Naive thymus-derived CD4-positive, alpha-beta T cell (primary cell): ENCODE results near the gene SLC16A8. TPM values are rescaled to one million over a fixed set of nuclear protein-coding genes. Genes with fewer than 3 reads are reported as not detected.

ENCODE experiments used
- ATAC-seq: fragments of 150-1000 bp; cut with Tn5 transposase; 2 replicates; pipeline ENCODE4 v1.10.0; 2021; ENCODE audit warnings: mild to moderate bottlenecking, moderate library complexity
- CTCF ChIA-PET: fragments of 350-600 bp; sonication (Branson Sonifier 250); formaldehyde crosslinking; loops from one replicate; lab custom pipeline; 2021; ENCODE audit warnings: antibody characterized with exemption; lab: Charles Lee
- POLR2A ChIA-PET: fragments of 350-600 bp; sonication (Branson Sonifier 250); formaldehyde crosslinking; loops from one replicate; lab custom pipeline; 2021; ENCODE audit warnings: antibody characterized with exemption, inconsistent platforms; lab: Charles Lee
- DNase-seq, 9 donors: peaks; one replicate each; pipeline versions ENCODE4 v3.0.0 to v3.0.0-alpha.2; 2020 to 2022; ENCODE audit warnings: mixed read lengths in 1 of 9
- H3K27ac ChIP-seq: one replicate; pipeline ENCODE4 v1.7.0; 2013; ENCODE audit warnings: mild to moderate bottlenecking, low read depth, low read length, moderate library complexity
- H3K27me3 ChIP-seq, 2 donors: one replicate each; pipeline ENCODE4 v1.7.0; 2013; ENCODE audit warnings: low read length in 2 of 2, mild to moderate bottlenecking in 2 of 2, moderate library complexity in 2 of 2; ENCODE audit not compliant: control insufficient read depth in 2 of 2, insufficient read depth in 2 of 2
- H3K36me3 ChIP-seq, 3 experiments: 1 replicate in 2 of 3; 2 replicates in 1 of 3; pipeline ENCODE4 v1.7.0; 2013; ENCODE audit warnings: low read length in 3 of 3, mild to moderate bottlenecking in 3 of 3, moderate library complexity in 1 of 3; ENCODE audit not compliant: insufficient read depth in 3 of 3, control insufficient read depth in 2 of 3
- H3K4me1 ChIP-seq, 2 donors: one replicate each; pipeline ENCODE4 v1.7.0; 2013; ENCODE audit warnings: low read length in 2 of 2, mild to moderate bottlenecking in 2 of 2, moderate library complexity in 1 of 2; ENCODE audit not compliant: control insufficient read depth in 2 of 2, insufficient read depth in 2 of 2
- H3K4me3 ChIP-seq: 2 replicates; pipeline ENCODE4 v1.7.0; 2013; ENCODE audit warnings: mild to moderate bottlenecking, low read length
- H3K9me3 ChIP-seq, 3 experiments: 1 replicate in 2 of 3; 2 replicates in 1 of 3; pipeline ENCODE4 v1.7.0; 2013; ENCODE audit warnings: low read length in 3 of 3; ENCODE audit not compliant: control insufficient read depth in 2 of 3
- H3K27ac Mint-ChIP-seq, 9 donors: one replicate each; pipeline ENCODE4 v1.8.0; 2020 to 2022; ENCODE audit warnings: mixed read lengths in 9 of 9, mild to moderate bottlenecking in 8 of 9, moderate library complexity in 5 of 9, inconsistent platforms in 2 of 9
- H3K27me3 Mint-ChIP-seq, 5 donors: one replicate each; pipeline ENCODE4 v1.8.0; 2021 to 2022; ENCODE audit warnings: mixed read lengths in 5 of 5, mild to moderate bottlenecking in 1 of 5
- H3K36me3 Mint-ChIP-seq, 5 donors: one replicate each; pipeline ENCODE4 v1.8.0; 2020 to 2022; ENCODE audit warnings: mixed read lengths in 5 of 5, mild to moderate bottlenecking in 3 of 5, inconsistent platforms in 1 of 5
- H3K4me1 Mint-ChIP-seq, 7 donors: one replicate each; pipeline ENCODE4 v1.8.0; 2020 to 2022; ENCODE audit warnings: mixed read lengths in 7 of 7, mild to moderate bottlenecking in 3 of 7, inconsistent platforms in 1 of 7
- H3K4me3 Mint-ChIP-seq, 10 donors: one replicate each; pipeline ENCODE4 v1.8.0; 2020 to 2022; ENCODE audit warnings: mild to moderate bottlenecking in 10 of 10, mixed read lengths in 10 of 10, moderate library complexity in 6 of 10, inconsistent platforms in 2 of 10
- H3K9me3 Mint-ChIP-seq, 11 donors: one replicate each; pipeline ENCODE4 v1.8.0; 2020 to 2022; ENCODE audit warnings: mixed read lengths in 11 of 11, mild to moderate bottlenecking in 4 of 11, inconsistent platforms in 1 of 11, moderate library complexity in 1 of 11
- intact Hi-C, 2 donors: fragments of 100-400 bp; cut with micrococcal nuclease; formaldehyde crosslinking; loops; one replicate each; pipeline ENCODE4 v1.15.1; 2023
- polyA plus RNA-seq, 2 donors: library from polyadenylated mRNA; unstranded; fragments of 300-500 nt; fragmentation: Illumina TruSeq; gene quantifications; one replicate each; pipeline ENCODE4 v1.2.3, GENCODE V29; 2021
- total RNA-seq, 6 experiments: library from RNA in 5 of 6; stranded (reverse) in 5 of 6; gene quantifications; 1 replicate in 5 of 6; 2 replicates in 1 of 6; pipeline ENCODE4 v1.2.3 and lab custom pipeline; 2021 to 2026

SLC16A8 gene
- total and polyA plus RNA-seq, 7 experiments from 2014 or later, result not detected

DNA sequence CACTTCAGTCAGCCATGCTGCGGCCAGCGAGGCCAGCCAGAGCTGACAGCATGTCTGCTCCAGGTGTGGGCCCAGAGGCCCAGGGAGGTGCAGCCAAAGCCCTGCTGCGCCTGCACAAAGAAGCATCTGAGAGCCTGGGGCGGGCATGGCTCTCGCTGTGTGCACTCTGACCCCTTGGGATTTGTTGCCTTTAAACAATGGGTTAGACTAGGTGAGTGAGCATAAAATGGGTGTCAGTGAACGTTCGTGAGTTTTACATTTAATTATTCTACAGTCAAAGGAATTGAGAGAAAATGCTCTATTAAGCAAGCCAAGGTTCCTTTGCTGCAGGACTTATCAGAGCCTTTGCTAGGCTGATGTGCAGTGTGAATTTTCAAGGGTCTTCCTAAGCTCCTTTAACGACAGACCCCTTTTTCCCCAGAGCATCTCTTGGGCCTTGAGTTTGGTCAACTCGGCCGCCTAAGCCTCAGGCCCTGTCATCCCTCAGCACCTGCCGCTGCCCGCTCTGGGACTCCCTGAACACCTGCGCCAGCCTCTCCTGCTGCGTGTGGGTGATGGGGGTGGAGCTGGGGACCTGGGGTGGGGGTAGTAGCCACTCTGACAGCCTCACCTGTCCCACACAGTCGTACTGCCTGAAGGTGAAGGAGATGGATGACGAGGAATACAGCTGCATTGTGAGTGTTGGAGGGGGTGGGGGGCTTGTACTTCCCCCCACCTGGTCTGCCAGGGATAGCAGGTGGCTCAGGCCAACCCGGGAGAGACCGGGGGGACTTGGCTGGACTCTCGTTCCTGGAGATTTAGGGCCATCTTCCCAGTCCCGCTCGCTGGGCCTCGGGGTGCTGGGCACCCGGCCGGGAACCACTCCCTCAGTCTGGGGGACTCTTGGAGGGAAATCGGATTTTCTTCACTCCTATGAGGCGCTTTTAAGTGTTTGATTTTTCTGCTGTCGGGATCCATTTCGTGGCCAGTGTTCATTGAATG lies 10.5 kb downstream of the SLC16A8 start:
- Mint-ChIP-seq H3K27me3 (no peaks in the 10 kb centered on the region), H3K9me3 (no peaks in the 10 kb centered on the region), H3K36me3 (peaks cover 0 to 24% (median 7%) of the 10 kb centered on the region in 5 donors), H3K27ac (no peak overlapping the region), H3K4me3 (no peak overlapping the region), H3K4me1 (no peaks in the 10 kb centered on the region)
- Histone ChIP-seq H3K9me3 (no peaks in the 10 kb centered on the region), H3K4me3 (no peak overlapping the region), H3K4me1 (no peaks in the 10 kb centered on the region), H3K27me3 (no peaks in the 10 kb centered on the region), H3K36me3 (peaks cover 0 to 68% (median 0%) of the 10 kb centered on the region in 3 experiments), H3K27ac (no peak overlapping the region)
- POLR2A ChIA-PET, result no interaction called here
- DNase-seq (no peak), ATAC-seq (no peak)
- intact Hi-C loops, result no loop called here
- CTCF ChIA-PET, result no interaction called here

DNA sequence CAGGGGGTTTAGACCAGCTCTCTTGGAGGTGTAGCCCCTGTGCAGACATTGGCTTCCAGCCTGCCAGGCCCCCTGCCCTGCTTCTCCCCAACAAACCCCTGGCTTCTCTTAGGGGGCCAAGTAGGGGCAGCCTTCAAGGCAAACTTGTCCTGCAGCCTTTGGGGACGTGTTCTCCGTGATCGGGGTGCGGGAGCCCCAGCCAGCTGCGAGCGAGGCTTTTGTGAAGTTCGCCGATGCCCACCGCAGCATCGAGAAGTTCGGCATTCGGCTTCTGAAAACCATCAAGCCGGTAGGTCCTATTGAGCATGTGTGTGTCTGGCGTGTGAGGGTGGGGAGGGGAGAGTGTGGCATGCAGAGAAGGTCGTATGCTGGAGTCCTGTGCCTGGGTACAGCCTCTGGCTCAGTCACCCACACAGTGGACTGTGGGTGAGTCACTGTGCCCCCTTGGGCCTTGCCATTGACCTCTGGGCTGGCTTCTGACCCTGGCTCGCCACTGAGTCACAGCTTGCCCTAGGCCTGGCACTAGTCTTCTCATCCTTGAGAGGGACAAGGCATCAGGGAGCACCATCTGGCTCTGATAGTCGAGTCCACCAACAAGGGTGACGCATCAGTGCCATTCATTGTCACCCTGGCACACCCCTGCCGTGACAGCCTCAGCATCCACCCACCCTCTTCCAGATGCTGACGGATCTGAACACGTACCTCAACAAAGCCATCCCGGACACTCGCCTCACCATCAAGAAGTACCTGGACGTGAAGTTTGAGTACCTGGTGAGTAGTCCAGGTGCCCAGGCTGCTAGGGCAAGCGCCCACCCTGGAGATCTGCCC lies 11.4 kb downstream of the SLC16A8 start:
- POLR2A ChIA-PET, result no interaction called here
- Mint-ChIP-seq H3K9me3 (no peaks in the 10 kb centered on the region), H3K27me3 (no peaks in the 10 kb centered on the region), H3K4me3 (no peak overlapping the region), H3K36me3 (peaks cover 0 to 32% (median 11%) of the 10 kb centered on the region in 5 donors), H3K4me1 (no peaks in the 10 kb centered on the region), H3K27ac (no peak overlapping the region)
- CTCF ChIA-PET, result no interaction called here
- intact Hi-C loops, result no loop called here
- Histone ChIP-seq H3K27me3 (no peaks in the 10 kb centered on the region), H3K36me3 (peaks cover 0 to 77% (median 0%) of the 10 kb centered on the region in 3 experiments), H3K4me1 (no peaks in the 10 kb centered on the region), H3K4me3 (no peak overlapping the region), H3K27ac (no peak overlapping the region), H3K9me3 (no peaks in the 10 kb centered on the region)
- no peak for ATAC-seq
- no peak for DNase-seq

DNA sequence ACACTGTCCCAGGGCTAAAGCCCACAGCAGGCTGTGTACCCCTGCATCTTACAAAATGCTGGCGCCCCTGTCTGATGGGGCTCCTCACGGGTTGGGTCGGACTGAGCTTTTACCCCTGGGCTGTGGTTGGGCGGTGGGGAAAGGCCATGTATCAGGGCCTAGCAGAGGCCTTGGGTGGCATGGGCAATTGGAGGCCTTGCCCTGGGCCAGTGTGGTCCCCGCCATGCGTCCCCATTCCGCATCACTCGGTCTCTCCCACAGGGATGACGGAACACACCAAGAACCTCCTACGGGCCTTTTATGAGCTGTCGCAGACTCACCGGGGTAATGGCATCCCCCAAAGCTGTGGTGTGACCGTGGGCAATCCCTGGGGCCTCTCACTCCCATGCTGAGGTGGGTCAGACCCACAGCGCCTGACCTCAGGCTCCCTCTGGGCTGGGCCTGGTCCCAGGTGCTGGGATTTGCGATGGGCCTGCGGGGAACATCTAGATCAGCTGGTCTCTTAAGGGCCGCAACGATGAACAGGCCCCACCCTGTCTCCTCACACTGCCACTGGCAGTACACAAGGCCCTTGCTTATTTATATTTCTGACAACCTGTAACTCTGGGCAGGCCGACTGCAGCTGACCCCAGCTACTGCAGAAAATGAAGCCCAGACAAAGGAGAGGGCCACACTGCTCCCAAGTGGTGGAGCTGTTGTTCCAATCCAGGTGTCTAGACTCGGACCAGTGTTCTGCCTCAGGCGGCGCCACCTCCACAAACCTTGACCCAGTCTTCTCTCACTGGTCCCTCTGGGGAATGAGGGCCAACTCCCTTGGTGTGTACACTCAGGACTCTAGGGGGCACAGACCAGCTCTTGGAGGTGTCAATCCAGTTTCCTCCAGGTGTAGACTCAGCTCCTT lies 12.3 kb downstream of the SLC16A8 start:
- Mint-ChIP-seq H3K4me1 (no peaks in the 10 kb centered on the region), H3K36me3 (peaks cover 0 to 36% (median 11%) of the 10 kb centered on the region in 5 donors), H3K27me3 (no peaks in the 10 kb centered on the region), H3K9me3 (no peaks in the 10 kb centered on the region), H3K27ac (no peak overlapping the region), H3K4me3 (no peak overlapping the region)
- Histone ChIP-seq H3K4me1 (no peaks in the 10 kb centered on the region), H3K27me3 (no peaks in the 10 kb centered on the region), H3K4me3 (no peak overlapping the region), H3K36me3 (peaks cover 0 to 79% (median 0%) of the 10 kb centered on the region in 3 experiments), H3K9me3 (no peaks in the 10 kb centered on the region), H3K27ac (no peak overlapping the region)
- ChIA-PET CTCF (no interaction called here), POLR2A (no interaction called here)
- intact Hi-C loops, result no loop called here
- no peak for ATAC-seq
- no peak for DNase-seq

DNA sequence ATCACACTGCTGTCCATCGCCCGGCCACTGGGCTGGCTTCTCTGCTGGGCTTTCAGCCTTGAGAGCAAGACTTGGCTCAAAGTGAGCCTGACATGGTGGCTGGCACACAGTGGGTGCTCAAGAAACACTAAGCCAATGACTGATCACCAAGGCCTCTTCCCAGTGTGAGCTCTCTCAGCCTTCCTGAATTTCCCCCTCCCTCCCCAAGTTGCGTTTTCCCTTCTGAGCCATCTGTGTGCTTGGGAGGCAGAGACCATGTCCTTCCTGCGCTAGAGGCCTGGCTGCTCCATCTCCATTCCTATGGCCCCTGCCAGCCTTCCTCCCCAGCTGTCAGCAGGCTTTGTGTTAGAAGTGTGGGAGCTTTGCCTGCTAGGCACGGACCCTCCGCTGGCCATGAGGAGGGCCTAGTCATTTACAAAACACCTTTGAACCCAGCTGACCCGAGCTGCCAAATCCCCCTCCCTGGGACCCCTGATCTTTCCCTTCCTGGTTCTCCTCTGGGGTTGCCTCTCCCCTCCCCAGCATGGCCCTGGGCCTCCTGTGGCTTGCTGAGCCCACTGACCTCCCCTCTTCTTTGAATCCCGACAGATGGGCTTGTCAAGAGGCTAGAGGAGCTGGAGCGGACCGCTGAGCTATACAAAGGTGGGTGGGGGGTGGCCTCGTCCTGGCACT lies 13.6 kb downstream of the SLC16A8 start:
- ATAC-seq, result no peak
- H3K36me3 Mint-ChIP-seq, result peaks cover 1 to 44% (median 11%) of the 10 kb centered on the region in 5 donors

DNA sequence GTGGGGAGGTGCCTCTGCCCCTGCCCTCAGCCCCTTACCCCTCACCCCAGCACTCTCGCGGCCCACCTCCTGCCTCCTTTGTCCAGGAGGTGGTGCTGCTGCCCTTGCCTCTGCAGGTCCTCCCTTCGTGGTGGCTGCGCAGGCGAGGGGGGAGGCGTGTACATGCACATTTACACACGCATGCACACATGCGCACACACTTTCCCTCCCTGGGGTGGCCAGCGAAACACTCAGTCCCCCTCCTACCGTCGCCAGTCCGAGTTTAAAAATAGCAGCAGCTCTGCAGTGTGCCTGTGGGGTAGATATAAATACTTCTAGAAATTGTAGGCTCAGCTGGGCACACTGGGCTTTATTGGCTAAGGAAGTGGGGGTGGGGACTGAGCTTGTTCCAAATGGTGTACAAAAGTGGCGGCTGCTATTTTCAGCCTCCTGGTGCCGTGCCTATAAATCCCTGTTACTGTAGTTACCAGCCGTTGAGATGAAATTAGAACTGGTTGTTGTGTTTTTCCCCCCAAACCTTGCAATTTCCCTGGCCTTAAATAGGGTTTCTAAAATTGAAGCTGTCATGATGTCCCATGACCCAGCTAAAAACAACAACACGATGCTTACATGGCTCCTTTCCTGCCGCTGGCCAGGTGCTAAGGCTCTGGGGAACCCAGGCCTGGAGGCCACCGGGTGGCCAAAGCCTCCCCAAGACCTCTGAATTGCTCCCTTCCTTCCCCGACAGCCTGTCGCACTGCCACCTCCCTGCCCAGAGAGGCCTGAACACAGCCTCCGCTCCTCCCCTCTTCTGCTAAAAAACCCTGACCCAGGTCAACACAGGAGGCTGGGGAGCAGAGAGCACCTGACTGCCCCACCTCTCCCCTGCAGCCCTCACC lies 14.4 kb downstream of the SLC16A8 start:
- Mint-ChIP-seq H3K4me3 (no peak overlapping the region), H3K27ac (no peak overlapping the region), H3K27me3 (no peaks in the 10 kb centered on the region), H3K4me1 (no peaks in the 10 kb centered on the region), H3K36me3 (peaks cover 1 to 49% (median 14%) of the 10 kb centered on the region in 5 donors), H3K9me3 (no peaks in the 10 kb centered on the region)
- ATAC-seq (no peak), DNase-seq (no peak)
- Histone ChIP-seq H3K27me3 (no peaks in the 10 kb centered on the region), H3K4me3 (no peak overlapping the region), H3K4me1 (no peaks in the 10 kb centered on the region), H3K27ac (no peak overlapping the region), H3K9me3 (no peaks in the 10 kb centered on the region), H3K36me3 (peaks cover 0 to 92% (median 5%) of the 10 kb centered on the region in 3 experiments)
- POLR2A ChIA-PET, result interaction anchor here (0.5 kb wide), 1 partner anchor 15 kb away, joined by 3 read pairs; no protein-coding TSS in a partner anchor
- intact Hi-C loops, result no loop called here
- CTCF ChIA-PET, result no interaction called here

More for the DNA sequence above, 13.6 kb downstream of the SLC16A8 start:
- Histone ChIP-seq H3K4me3 (no peak overlapping the region), H3K27me3 (no peaks in the 10 kb centered on the region), H3K9me3 (no peaks in the 10 kb centered on the region), H3K4me1 (no peaks in the 10 kb centered on the region), H3K36me3 (peaks cover 0 to 92% (median 5%) of the 10 kb centered on the region in 3 experiments), H3K27ac (no peak overlapping the region)
- POLR2A ChIA-PET, result no interaction called here
- no peaks in the 10 kb centered on the region for H3K27me3 Mint-ChIP-seq
- no peak overlapping the region for H3K27ac Mint-ChIP-seq
- no peak for DNase-seq
- H3K9me3 Mint-ChIP-seq, result no peaks in the 10 kb centered on the region
- intact Hi-C loops, result no loop called here
- CTCF ChIA-PET, result no interaction called here
- H3K4me3 Mint-ChIP-seq, result no peak overlapping the region
- H3K4me1 Mint-ChIP-seq, result no peaks in the 10 kb centered on the region
